Measurements from ENCODE around the gene RUNX1. TPM values are rescaled to one million over a fixed set of nuclear protein-coding genes. Genes with fewer than 3 reads are reported as not detected.

Gene RUNX1
- total RNA-seq, 2 donors from 2014 or later: 3.8 to 7.6 TPM

DNA sequence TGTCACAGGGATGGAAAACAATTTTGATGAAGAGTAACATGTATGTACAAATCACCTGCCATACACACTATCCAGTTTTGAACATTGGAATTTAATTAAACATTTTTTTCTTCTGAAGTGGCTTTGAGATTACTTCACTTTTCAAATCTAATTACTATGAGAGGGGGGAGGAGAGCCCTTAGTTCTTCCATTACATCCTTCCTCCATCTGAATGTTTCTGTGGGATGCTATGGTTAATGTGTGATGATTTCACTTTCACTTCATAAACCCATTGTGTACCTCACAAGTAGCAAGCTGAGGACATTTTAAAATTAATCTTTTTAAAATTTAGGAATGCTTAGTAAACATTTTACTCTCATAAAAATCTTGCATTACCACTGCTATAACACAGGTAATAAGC, 156.9 kb downstream of the RUNX1 start:
- H3K4me3 ChIP-seq: no peak overlapping the region
- DNase-seq (ENCODE audit: low spot score): no peak
- TF ChIP-seq, protein P1, sequence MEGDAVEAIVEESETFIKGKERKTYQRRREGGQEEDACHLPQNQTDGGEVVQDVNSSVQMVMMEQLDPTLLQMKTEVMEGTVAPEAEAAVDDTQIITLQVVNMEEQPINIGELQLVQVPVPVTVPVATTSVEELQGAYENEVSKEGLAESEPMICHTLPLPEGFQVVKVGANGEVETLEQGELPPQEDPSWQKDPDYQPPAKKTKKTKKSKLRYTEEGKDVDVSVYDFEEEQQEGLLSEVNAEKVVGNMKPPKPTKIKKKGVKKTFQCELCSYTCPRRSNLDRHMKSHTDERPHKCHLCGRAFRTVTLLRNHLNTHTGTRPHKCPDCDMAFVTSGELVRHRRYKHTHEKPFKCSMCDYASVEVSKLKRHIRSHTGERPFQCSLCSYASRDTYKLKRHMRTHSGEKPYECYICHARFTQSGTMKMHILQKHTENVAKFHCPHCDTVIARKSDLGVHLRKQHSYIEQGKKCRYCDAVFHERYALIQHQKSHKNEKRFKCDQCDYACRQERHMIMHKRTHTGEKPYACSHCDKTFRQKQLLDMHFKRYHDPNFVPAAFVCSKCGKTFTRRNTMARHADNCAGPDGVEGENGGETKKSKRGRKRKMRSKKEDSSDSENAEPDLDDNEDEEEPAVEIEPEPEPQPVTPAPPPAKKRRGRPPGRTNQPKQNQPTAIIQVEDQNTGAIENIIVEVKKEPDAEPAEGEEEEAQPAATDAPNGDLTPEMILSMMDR (IDR thresholded peaks at IDR 0.05): no peak
- peaks cover 0 to 2% of the 10 kb centered on the region in 2 donors for H3K9me3 ChIP-seq
- H3K4me1 ChIP-seq: peaks cover 0 to 25% of the 10 kb centered on the region in 2 donors
- H3K36me3 ChIP-seq: no peaks in the 10 kb centered on the region
- peaks cover 6 to 17% of the 10 kb centered on the region in 2 donors for H3K27me3 ChIP-seq
- H3K27ac ChIP-seq: no peak overlapping the region

DNA sequence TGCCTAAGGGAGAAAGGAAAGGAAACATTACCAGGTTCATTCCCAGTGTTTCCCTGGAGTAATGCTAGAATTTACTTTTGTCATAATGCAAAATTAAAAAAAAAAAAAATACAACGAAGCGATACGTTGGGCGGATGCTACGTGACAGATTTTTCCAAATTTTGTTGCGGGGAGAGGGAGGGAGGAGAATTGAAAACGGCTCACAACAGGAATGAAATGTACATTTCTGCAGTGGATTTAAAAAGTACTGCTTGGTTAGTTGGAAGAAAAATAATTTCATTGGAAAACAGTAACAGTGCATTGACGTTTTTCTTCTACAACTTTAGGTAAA, 157.5 kb downstream of the RUNX1 start:
- H3K36me3 ChIP-seq: no peaks in the 10 kb centered on the region
- DNase-seq (ENCODE audit: low spot score): no peak
- no peak overlapping the region for H3K27ac ChIP-seq
- H3K4me3 ChIP-seq: peak overlapping the region in 1 of 2 donors; percentile 73
- peaks cover 0 to 31% of the 10 kb centered on the region in 2 donors for H3K4me1 ChIP-seq
- H3K27me3 ChIP-seq: peaks cover 6 to 19% of the 10 kb centered on the region in 2 donors
- TF ChIP-seq, protein P1 (IDR thresholded peaks at IDR 0.05): no peak
- H3K9me3 ChIP-seq: no peaks in the 10 kb centered on the region

DNA sequence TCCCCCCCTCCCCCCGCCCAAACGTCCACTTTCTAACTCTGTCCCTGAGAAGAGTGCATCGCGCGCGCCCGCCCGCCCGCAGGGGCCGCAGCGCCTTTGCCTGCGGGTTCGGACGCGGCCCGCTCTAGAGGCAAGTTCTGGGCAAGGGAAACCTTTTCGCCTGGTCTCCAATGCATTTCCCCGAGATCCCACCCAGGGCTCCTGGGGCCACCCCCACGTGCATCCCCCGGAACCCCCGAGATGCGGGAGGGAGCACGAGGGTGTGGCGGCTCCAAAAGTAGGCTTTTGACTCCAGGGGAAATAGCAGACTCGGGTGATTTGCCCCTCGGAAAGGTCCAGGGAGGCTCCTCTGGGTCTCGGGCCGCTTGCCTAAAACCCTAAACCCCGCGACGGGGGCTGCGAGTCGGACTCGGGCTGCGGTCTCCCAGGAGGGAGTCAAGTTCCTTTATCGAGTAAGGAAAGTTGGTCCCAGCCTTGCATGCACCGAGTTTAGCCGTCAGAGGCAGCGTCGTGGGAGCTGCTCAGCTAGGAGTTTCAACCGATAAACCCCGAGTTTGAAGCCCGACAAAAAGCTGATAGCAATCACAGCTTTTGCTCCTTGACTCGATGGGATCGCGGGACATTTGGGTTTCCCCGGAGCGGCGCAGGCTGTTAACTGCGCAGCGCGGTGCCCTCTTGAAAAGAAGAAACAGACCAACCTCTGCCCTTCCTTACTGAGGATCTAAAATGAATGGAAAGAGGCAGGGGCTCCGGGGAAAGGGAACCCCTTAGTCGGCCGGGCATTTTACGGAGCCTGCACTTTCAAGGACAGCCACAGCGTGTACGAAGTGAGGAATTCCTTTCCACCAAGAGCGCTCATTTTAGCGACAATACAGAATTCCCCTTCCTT, 158.1 kb downstream of the RUNX1 start:
- peak overlapping the region in 1 of 2 donors; percentile 89 for H3K27ac ChIP-seq
- peaks cover 0 to 37% of the 10 kb centered on the region in 2 donors for H3K4me1 ChIP-seq
- TF ChIP-seq, protein P1 (IDR thresholded peaks at IDR 0.05): no peak
- no peak for DNase-seq (ENCODE audit: low spot score)
- H3K4me3 ChIP-seq: peak overlapping the region; percentile 6 to 73
- H3K9me3 ChIP-seq: no peaks in the 10 kb centered on the region
- no peaks in the 10 kb centered on the region for H3K36me3 ChIP-seq
- peaks cover 6 to 21% of the 10 kb centered on the region in 2 donors for H3K27me3 ChIP-seq

DNA sequence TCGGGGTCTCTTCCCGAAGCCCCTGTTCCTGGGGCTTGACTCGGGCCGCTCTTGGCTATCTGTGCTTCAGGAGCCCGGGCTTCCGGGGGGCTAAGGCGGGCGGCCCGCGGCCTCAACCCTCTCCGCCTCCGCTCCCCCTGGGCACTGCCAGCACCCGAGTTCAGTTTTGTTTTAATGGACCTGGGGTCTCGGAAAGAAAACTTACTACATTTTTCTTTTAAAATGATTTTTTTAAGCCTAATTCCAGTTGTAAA, 158.7 kb downstream of the RUNX1 start:
- Histone ChIP-seq H3K36me3 (no peaks in the 10 kb centered on the region), H3K27me3 (peaks cover 6 to 21% of the 10 kb centered on the region in 2 donors), H3K27ac (peak overlapping the region; percentile 87 to 89), H3K4me1 (peaks cover 0 to 41% of the 10 kb centered on the region in 2 donors), H3K4me3 (peak overlapping the region; percentile 56 to 73), H3K9me3 (no peaks in the 10 kb centered on the region)
- no peak for DNase-seq (ENCODE audit: low spot score)
- TF ChIP-seq, protein P1 (IDR thresholded peaks at IDR 0.05): no peak

DNA sequence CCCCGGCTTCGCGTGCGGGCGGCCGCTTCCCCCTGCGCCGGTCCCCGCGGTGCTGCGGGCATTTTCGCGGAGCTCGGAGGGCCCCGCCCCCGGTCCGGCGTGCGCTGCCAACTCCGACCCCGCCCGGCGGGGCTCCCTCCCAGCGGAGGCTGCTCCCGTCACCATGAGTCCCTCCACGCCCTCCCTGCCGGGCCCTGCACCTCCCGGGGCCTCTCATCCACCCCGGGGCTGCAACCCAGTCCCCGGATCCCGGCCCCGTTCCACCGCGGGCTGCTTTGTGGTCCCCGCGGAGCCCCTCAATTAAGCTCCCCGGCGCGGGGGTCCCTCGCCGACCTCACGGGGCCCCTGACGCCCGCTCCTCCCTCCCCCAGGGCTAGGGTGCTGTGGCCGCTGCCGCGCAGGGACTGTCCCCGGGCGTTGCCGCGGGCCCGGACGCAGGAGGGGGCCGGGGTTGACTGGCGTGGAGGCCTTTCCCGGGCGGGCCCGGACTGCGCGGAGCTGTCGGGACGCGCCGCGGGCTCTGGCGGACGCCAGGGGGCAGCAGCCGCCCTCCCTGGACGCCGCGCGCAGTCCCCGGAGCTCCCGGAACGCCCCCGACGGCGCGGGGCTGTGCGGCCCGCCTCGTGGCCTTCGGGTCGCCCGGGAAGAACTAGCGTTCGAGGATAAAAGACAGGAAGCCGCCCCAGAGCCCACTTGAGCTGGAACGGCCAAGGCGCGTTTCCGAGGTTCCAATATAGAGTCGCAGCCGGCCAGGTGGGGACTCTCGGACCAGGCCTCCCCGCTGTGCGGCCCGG, 159.2 kb downstream of the RUNX1 start:
- DNase-seq (ENCODE audit: low spot score): peak; percentile 66
- H3K36me3 ChIP-seq: no peaks in the 10 kb centered on the region
- H3K9me3 ChIP-seq: no peaks in the 10 kb centered on the region
- TF ChIP-seq, protein P1 (IDR thresholded peaks at IDR 0.05): peak; percentile 93 to 95
- peak overlapping the region; percentile 56 to 73 for H3K4me3 ChIP-seq
- peaks cover 6 to 21% of the 10 kb centered on the region in 2 donors for H3K27me3 ChIP-seq
- H3K27ac ChIP-seq: peak overlapping the region; percentile 87 to 89
- peaks cover 0 to 41% of the 10 kb centered on the region in 2 donors for H3K4me1 ChIP-seq

All from right atrium auricular region (tissue), 2 donors.